Upper lobe of left lung (tissue), 6 donors: Measurements from ENCODE around the gene KRT13. TPM values are rescaled to one million over a fixed set of nuclear protein-coding genes. Genes with fewer than 3 reads are reported as not detected.

Source experiments
- ATAC-seq, 2 donors: fragments of 200-7000 bp; cut with Tn5 transposase; one replicate each; pipeline ENCODE4 v1.9.1; 2022; ENCODE audit warnings: mild to moderate bottlenecking in 2 of 2, moderate library complexity in 2 of 2; ENCODE audit not compliant: low FRiP score in 2 of 2
- DNase-seq, 2 donors: peaks; one replicate each; pipeline ENCODE4 v3.0.0-alpha.2; 2019 to 2020
- H3K27ac ChIP-seq, 4 donors: fragments of 200-600 bp; sonication (generic); one replicate each; pipeline ENCODE4 v1.5.1; 2016 to 2019
- H3K27me3 ChIP-seq, 4 donors: fragments of 200-600 bp; sonication (generic); one replicate each; pipeline ENCODE4 v1.5.1; 2017 to 2019
- H3K36me3 ChIP-seq, 4 donors: fragments of 200-600 bp; sonication (generic); one replicate each; pipeline ENCODE4 v1.5.1; 2016 to 2019
- H3K4me1 ChIP-seq, 4 donors: fragments of 200-600 bp; sonication (generic); one replicate each; pipeline ENCODE4 v1.5.1; 2018 to 2019
- H3K4me3 ChIP-seq, 4 donors: fragments of 200-600 bp; sonication (generic); one replicate each; pipeline ENCODE4 v1.5.1; 2017 to 2019; ENCODE audit warnings: mild to moderate bottlenecking in 2 of 4, moderate library complexity in 1 of 4
- H3K9me3 ChIP-seq, 4 donors: fragments of 200-600 bp; sonication (generic); one replicate each; pipeline ENCODE4 v1.5.1; 2018 to 2019
- EP300 ChIP-seq, 4 donors: sonication (generic); formaldehyde crosslinking; IDR thresholded peaks; one replicate each; pipeline ENCODE4 v1.5.1; 2017; ENCODE audit warnings: antibody characterized with exemption in 4 of 4, control low read depth in 2 of 4
- POLR2A ChIP-seq, 4 donors: fragments of 450-650 bp; IDR thresholded peaks; one replicate each; pipeline ENCODE4 v1.5.1; 2016 to 2017; ENCODE audit warnings: antibody characterized with exemption in 4 of 4, mild to moderate bottlenecking in 2 of 4
- POLR2AphosphoS5 ChIP-seq, 2 donors: sonication (generic); formaldehyde crosslinking; IDR thresholded peaks; one replicate each; pipeline ENCODE4 v1.5.1; 2017; ENCODE audit warnings: antibody characterized with exemption in 2 of 2
- WGBS, 2 donors: methylation state at CpG; one replicate each; pipeline ENCODE4 v1.1.5; 2017 to 2018; 5-methylcytosine and 5-hydroxymethylcytosine counted together
- total RNA-seq, 6 donors: library from RNA; depleted of rRNA in 4 of 6; stranded (reverse); fragments of >200 nt in 4 of 6; gene quantifications; one replicate each; pipeline versions ENCODE4 v1.1.0 to v1.2.1, GENCODE V29; 2016 to 2021
- TF ChIP-seq, protein P1 (sequence below), 6 experiments: fragments of 450-650 bp in 4 of 6; fragments of 200-600 bp in 2 of 6; sonication (generic) in 2 of 6; IDR thresholded peaks; one replicate each; pipeline ENCODE4 v1.5.1; 2016 to 2019; ENCODE audit warnings: antibody characterized with exemption in 6 of 6
- donor health status: DM: no; HTN: no; CAD: no; lungs with moderate emphysema.
- donor health status: DM: no; HTN: yes; CAD: no; lungs with severe emphysema.

KRT13 gene
- total RNA-seq, 6 donors from 2014 or later = 1.0 to 12.1 (median 7.2) TPM

DNA sequence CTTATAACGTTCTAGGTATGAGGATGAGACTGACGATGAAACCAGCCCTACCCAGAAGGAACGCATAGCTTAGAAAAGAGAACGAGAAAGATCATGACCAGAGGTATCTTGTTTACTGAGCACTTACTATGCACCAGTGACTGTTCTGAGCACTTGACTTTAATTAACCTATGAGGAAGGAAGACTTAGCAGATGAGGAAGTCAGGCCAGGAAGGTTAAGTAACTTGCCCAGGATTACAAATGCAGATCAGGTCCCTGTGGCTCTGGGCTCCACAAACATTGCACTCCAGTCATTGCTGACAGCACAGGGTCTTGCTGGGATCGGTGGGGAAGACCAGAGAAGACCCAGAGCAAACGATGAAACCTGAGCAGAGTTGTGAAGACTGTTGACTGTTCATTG lies 7.1 kb downstream of the KRT13 start:
- peak; percentile 19 to 52 for ATAC-seq
- peak overlapping the region; percentile 70 to 84 (median 82) for H3K27ac ChIP-seq
- H3K9me3 ChIP-seq = no peaks in the 10 kb centered on the region
- no peaks in the 10 kb centered on the region for H3K36me3 ChIP-seq
- no peak overlapping the region for H3K4me3 ChIP-seq
- peak in 1 of 2 donors; percentile 53 for DNase-seq
- peaks cover 5 to 15% (median 9%) of the 10 kb centered on the region in 4 donors for H3K4me1 ChIP-seq
- peak in 1 of 4 donors; percentile 42 for TF ChIP-seq POLR2A (IDR thresholded peaks at IDR 0.05)
- TF ChIP-seq EP300 (IDR thresholded peaks at IDR 0.05) = no peak
- H3K27me3 ChIP-seq = no peaks in the 10 kb centered on the region
- 43 to 44% methylated on average over 6 of the region's 6 CpGs for WGBS, 2 donors

DNA sequence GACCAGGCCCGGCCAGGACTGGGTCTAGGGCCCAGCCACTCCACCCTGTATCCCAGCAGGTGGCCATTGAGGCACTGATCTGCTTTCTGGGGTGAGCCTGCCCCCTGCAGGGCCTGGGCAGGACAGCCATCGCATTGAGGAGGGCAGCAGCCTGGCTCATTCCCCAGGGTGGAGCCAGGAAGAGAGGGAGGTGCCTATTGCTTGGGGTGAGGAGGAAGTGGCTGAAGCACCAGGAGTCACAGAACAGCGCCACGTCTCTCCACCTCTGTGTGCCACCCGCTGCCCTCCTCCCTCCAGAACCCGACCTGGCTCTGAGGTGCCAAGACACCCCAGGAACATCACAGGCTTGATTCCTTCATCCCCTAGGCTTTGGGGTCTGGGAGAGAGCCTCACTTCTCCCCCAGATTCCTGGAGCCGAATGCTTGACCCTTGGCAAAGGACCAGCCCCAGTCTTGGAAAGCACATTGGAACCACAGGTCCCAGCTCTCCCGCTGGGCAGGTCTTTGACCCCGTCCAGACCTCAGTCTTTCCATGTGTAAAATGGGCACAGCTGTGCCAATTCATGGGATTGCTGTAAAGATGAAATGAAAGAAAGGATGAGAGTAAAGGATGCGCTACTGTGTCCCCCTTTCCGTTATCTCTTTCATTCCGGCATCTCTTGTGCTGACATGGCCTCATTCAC lies 8.5 kb downstream of the KRT13 start:
- peaks cover 11 to 23% (median 16%) of the 10 kb centered on the region in 4 donors for H3K4me1 ChIP-seq
- H3K36me3 ChIP-seq = no peaks in the 10 kb centered on the region
- DNase-seq = peak; percentile 90 to 94
- TF ChIP-seq EP300 (IDR thresholded peaks at IDR 0.05) (no peak), POLR2A (IDR thresholded peaks at IDR 0.05) (peak in 1 of 4 donors; percentile 71), POLR2AphosphoS5 (IDR thresholded peaks at IDR 0.05) (peak in 1 of 2 donors; percentile 47)
- TF ChIP-seq, protein P1, sequence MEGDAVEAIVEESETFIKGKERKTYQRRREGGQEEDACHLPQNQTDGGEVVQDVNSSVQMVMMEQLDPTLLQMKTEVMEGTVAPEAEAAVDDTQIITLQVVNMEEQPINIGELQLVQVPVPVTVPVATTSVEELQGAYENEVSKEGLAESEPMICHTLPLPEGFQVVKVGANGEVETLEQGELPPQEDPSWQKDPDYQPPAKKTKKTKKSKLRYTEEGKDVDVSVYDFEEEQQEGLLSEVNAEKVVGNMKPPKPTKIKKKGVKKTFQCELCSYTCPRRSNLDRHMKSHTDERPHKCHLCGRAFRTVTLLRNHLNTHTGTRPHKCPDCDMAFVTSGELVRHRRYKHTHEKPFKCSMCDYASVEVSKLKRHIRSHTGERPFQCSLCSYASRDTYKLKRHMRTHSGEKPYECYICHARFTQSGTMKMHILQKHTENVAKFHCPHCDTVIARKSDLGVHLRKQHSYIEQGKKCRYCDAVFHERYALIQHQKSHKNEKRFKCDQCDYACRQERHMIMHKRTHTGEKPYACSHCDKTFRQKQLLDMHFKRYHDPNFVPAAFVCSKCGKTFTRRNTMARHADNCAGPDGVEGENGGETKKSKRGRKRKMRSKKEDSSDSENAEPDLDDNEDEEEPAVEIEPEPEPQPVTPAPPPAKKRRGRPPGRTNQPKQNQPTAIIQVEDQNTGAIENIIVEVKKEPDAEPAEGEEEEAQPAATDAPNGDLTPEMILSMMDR (IDR thresholded peaks at IDR 0.05) = peak; percentile 46 to 94 (median 88)
- H3K4me3 ChIP-seq = no peak overlapping the region
- WGBS, 2 donors = 45 to 46% methylated on average over 11 to 12 of the region's 12 CpGs
- peak overlapping the region in 3 of 4 donors; percentile 79 to 84 (median 84) for H3K27ac ChIP-seq
- ATAC-seq = peak; percentile 89 to 95
- H3K27me3 ChIP-seq = no peaks in the 10 kb centered on the region
- no peaks in the 10 kb centered on the region for H3K9me3 ChIP-seq

DNA sequence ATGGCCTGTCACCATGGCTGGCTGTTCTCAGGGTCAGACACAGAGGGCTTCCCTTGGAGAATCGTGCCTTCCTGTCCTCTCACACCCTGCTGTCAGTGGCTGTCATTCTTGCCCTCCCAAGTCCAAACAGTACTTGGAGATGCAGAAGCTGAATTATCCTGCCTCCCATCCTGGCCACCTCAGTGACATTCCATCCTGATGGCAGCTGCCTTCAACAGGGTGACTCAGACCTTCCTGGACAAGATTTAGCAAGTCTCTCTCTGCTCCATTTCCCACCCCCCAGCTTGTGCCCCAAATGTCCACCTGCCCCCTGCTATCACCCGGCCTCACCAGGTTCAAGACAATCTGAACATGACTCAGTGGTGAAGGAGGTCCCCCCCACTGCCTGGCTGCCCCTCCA lies 10.9 kb downstream of the KRT13 start:
- Histone ChIP-seq H3K4me3 (no peak overlapping the region), H3K36me3 (no peaks in the 10 kb centered on the region), H3K4me1 (peaks cover 11 to 23% (median 17%) of the 10 kb centered on the region in 4 donors), H3K27ac (no peak overlapping the region), H3K9me3 (no peaks in the 10 kb centered on the region), H3K27me3 (no peaks in the 10 kb centered on the region)
- 58 to 60% methylated on average over 2 of the region's 2 CpGs for WGBS, 2 donors
- ATAC-seq (no peak), DNase-seq (no peak)
- no peak for TF ChIP-seq EP300 (IDR thresholded peaks at IDR 0.05)
- TF ChIP-seq POLR2A (IDR thresholded peaks at IDR 0.05) = no peak
- TF ChIP-seq, protein P1 (IDR thresholded peaks at IDR 0.05) = no peak
- TF ChIP-seq POLR2AphosphoS5 (IDR thresholded peaks at IDR 0.05) = no peak

DNA sequence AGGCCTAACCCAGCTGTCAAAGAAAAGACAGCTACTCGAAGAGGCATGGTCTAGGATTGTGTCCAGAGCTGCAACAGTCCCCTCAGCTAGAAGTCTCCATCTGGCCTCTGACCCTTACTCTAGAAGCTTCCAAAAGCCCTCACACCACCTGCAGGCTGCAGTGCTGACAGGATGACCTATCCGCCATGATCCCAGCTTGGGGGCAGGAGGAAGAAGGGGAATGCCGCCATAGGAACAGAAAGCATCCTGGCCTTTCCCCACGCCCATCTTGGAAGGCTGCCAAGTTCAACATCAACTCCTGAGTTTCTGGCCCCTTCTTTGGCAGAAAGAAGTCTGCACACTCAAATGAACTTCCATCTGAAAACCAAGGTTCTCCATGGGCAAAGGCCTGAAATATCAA lies 12.6 kb downstream of the KRT13 start:
- no peaks in the 10 kb centered on the region for H3K36me3 ChIP-seq
- peaks cover 11 to 20% (median 14%) of the 10 kb centered on the region in 4 donors for H3K4me1 ChIP-seq
- peak overlapping the region in 2 of 4 donors; percentile 35 to 40 for H3K27ac ChIP-seq
- TF ChIP-seq POLR2AphosphoS5 (IDR thresholded peaks at IDR 0.05) (no peak), POLR2A (IDR thresholded peaks at IDR 0.05) (no peak), EP300 (IDR thresholded peaks at IDR 0.05) (no peak)
- TF ChIP-seq, protein P1 (IDR thresholded peaks at IDR 0.05) = no peak
- ATAC-seq = no peak
- no peaks in the 10 kb centered on the region for H3K27me3 ChIP-seq
- no peak for DNase-seq
- 37 to 51% methylated on average over 3 to 4 of the region's 4 CpGs for WGBS, 2 donors
- no peaks in the 10 kb centered on the region for H3K9me3 ChIP-seq
- H3K4me3 ChIP-seq = no peak overlapping the region

DNA sequence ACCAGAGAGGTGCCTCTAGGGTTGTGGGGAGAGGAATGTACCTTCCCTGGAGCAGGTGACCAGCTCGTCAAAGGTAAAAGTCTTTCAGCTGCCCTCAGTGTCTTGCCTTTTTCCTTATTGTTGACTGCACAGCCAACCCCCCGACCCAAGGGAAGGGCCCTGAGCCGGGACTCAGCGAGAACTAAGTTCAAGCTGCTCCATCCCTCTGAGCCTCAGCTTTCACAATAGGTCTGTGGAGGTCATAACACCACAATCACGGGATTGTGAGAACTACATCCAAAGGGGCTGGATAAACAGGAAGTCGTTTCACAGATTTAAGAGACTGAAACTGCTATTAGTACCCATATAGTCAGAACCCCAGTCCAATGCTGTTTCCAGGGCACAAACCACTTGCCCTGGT lies 13.1 kb downstream of the KRT13 start:
- peaks cover 11 to 17% (median 12%) of the 10 kb centered on the region in 4 donors for H3K4me1 ChIP-seq
- no peaks in the 10 kb centered on the region for H3K9me3 ChIP-seq
- TF ChIP-seq POLR2A (IDR thresholded peaks at IDR 0.05) (no peak), EP300 (IDR thresholded peaks at IDR 0.05) (peak in 1 of 4 donors; percentile 65), POLR2AphosphoS5 (IDR thresholded peaks at IDR 0.05) (no peak)
- TF ChIP-seq, protein P1 (IDR thresholded peaks at IDR 0.05) = no peak
- peak in 1 of 2 donors; percentile 36 for DNase-seq
- ATAC-seq = peak in 1 of 2 donors; percentile 30
- no peak overlapping the region for H3K4me3 ChIP-seq
- H3K27ac ChIP-seq = peak overlapping the region in 2 of 4 donors; percentile 35 to 40
- H3K36me3 ChIP-seq = no peaks in the 10 kb centered on the region
- WGBS, 2 donors = 47 to 59% methylated on average over 6 of the region's 6 CpGs
- H3K27me3 ChIP-seq = no peaks in the 10 kb centered on the region
